ENCODE data around the gene CLCA4. TPM values are rescaled to one million over a fixed set of nuclear protein-coding genes. Genes with fewer than 3 reads are reported as not detected.
"Not testable (repeated sequence)": the region's sequence is repeated elsewhere in the genome, so short reads cannot be mapped to it uniquely, and the experiment has no call there.

The CLCA4 gene
- total and polyA plus RNA-seq, 4 donors, result 0.03 TPM; not detected in 3

GRCh38 chr1:86500714-86501113 lies 46.2 kb upstream of the CLCA4 start:
- no peaks in the 10 kb centered on the region for H3K36me3 ChIP-seq (ENCODE audit: control insufficient read depth in 4 of 4, insufficient read depth in 3 of 4, low read depth in 1 of 4, low read length in 3 of 4)
- no peak overlapping the region for H3K27ac ChIP-seq (ENCODE audit: low read depth in 1 of 2, low read length in 2 of 2)
- H3K4me1 ChIP-seq (ENCODE audit: control insufficient read depth in 4 of 4, insufficient read depth in 4 of 4, low read length in 3 of 4), result peaks cover 0 to 5% (median 2%) of the 10 kb centered on the region in 4 donors
- no peak for TF ChIP-seq EGR1 (IDR thresholded peaks at IDR 0.05; ENCODE audit: low read depth in 2 of 2)
- no peak for TF ChIP-seq HNF4G (IDR thresholded peaks at IDR 0.05)
- TF ChIP-seq TAF1 (conservative IDR thresholded peaks at IDR 0.05), result no peak
- TF ChIP-seq FOXA1 (IDR thresholded peaks at IDR 0.05), result no peak
- no peak for TF ChIP-seq YY1 (IDR thresholded peaks at IDR 0.05)
- no peak for TF ChIP-seq CTCF (IDR thresholded peaks at IDR 0.05; ENCODE audit: low read depth, low read length, missing input control)
- TF ChIP-seq RXRA (IDR thresholded peaks at IDR 0.05), result no peak
- TF ChIP-seq GABPA (IDR thresholded peaks at IDR 0.05 in 1 of 2, conservative IDR thresholded peaks at IDR 0.05 in 1 of 2), result no peak
- TF ChIP-seq ZBTB33 (IDR thresholded peaks at IDR 0.05), result no peak
- no peak for TF ChIP-seq HNF4A (conservative IDR thresholded peaks at IDR 0.05)
- TF ChIP-seq FOXA2 (IDR thresholded peaks at IDR 0.05), result no peak
- no peak overlapping the region for H3K4me3 ChIP-seq (ENCODE audit: low read depth in 1 of 3, low read length in 3 of 3)
- no peak overlapping the region for H3K9ac ChIP-seq (ENCODE audit: low read depth in 1 of 2, low read length in 2 of 2)
- H3K27me3 ChIP-seq (ENCODE audit: control insufficient read depth in 4 of 4, insufficient read depth in 4 of 4, low read length in 3 of 4), result no peaks in the 10 kb centered on the region
- no peaks in the 10 kb centered on the region for H3K9me3 ChIP-seq (ENCODE audit: control insufficient read depth in 4 of 4, low read length in 3 of 4)
- 92% methylated on average over 2 of the region's 2 CpGs for WGBS
- DNase-seq (ENCODE audit: low spot score), result no peak

DNA sequence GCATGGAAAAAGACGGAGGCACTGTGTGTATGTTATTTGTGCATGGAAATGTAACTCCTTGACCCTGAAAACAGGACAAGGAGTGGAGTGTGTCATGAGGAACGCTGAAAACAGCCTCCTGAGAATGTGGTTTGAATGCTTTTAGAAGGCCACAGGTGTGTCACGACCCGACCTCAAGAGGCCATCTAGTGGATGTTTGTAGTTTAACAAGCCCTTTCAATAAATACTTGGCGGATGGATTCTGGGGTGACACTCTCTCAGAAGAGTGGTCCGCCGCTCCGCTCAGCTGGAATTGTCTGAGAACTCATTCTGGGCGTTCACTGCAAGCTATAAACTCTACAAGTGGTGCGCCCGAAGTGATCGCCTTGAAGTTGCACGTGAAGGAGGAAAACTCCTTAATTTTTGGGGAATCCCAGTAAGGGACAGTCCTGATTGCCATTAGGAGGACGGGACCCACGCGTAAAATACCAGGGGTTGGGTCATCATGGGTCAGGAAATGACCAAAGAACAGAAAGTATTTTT lies 44.7 kb upstream of the CLCA4 start:
- not testable (repeated sequence) for H3K9ac ChIP-seq (ENCODE audit: low read depth in 1 of 2, low read length in 2 of 2); H3K27ac ChIP-seq (ENCODE audit: low read depth in 1 of 2, low read length in 2 of 2); H3K36me3 ChIP-seq (ENCODE audit: control insufficient read depth in 4 of 4, insufficient read depth in 3 of 4, low read depth in 1 of 4, low read length in 3 of 4); H3K4me1 ChIP-seq (ENCODE audit: control insufficient read depth in 4 of 4, insufficient read depth in 4 of 4, low read length in 3 of 4); H3K27me3 ChIP-seq (ENCODE audit: control insufficient read depth in 4 of 4, insufficient read depth in 4 of 4, low read length in 3 of 4); H3K9me3 ChIP-seq (ENCODE audit: control insufficient read depth in 4 of 4, low read length in 3 of 4); DNase-seq (ENCODE audit: low spot score)
- peak overlapping the region in 2 of 3 donors; percentile 18 to 25 for H3K4me3 ChIP-seq (ENCODE audit: low read depth in 1 of 3, low read length in 3 of 3)
- TF ChIP-seq CTCF (IDR thresholded peaks at IDR 0.05; ENCODE audit: low read depth, low read length, missing input control) (peak; percentile 31), RAD21 (IDR thresholded peaks at IDR 0.05) (peak; percentile 51 to 72)
- WGBS, result 20% methylated on average over 16 of the region's 16 CpGs
